Hepatocyte (in vitro differentiated cells): Measurements from ENCODE around the gene HOXA5. TPM values are rescaled to one million over a fixed set of nuclear protein-coding genes. Genes with fewer than 3 reads are reported as not detected.
A peak's percentile ranks its signal among the peaks of the same experiment; 100 is the strongest.

Experiments used
- DNase-seq: peaks from one replicate; pipeline ENCODE4 v3.0.0-alpha.2; 2016; ENCODE audit warnings: low spot score
- H2AFZ ChIP-seq: fragments of 200-600 bp; sonication (generic); 2 replicates; pipeline ENCODE4 v1.6.0; 2016; ENCODE audit warnings: antibody characterized with exemption, mild to moderate bottlenecking
- H3K27ac ChIP-seq: fragments of 200-600 bp; sonication (generic); 2 replicates; pipeline ENCODE4 v1.5.1; 2016; ENCODE audit warnings: mild to moderate bottlenecking
- H3K27me3 ChIP-seq: fragments of 200-600 bp; sonication (generic); 2 replicates; pipeline ENCODE4 v1.6.1; 2016
- H3K36me3 ChIP-seq: fragments of 200-600 bp; sonication (generic); replicated peaks from 2 replicates; pipeline ENCODE4 v1.5.1; 2016; ENCODE audit warnings: low read depth; ENCODE audit not compliant: insufficient read depth
- H3K4me1 ChIP-seq: fragments of 200-600 bp; sonication (generic); 2 replicates; pipeline ENCODE4 v1.5.1; 2016; ENCODE audit warnings: mild to moderate bottlenecking, moderate library complexity; ENCODE audit not compliant: insufficient read depth
- H3K4me2 ChIP-seq: fragments of 200-600 bp; sonication (generic); 2 replicates; pipeline ENCODE4 v1.6.0; 2016
- H3K4me3 ChIP-seq: fragments of 200-600 bp; sonication (generic); 2 replicates; pipeline ENCODE4 v1.5.1; 2016; ENCODE audit warnings: mild to moderate bottlenecking
- H3K79me2 ChIP-seq: fragments of 200-600 bp; sonication (generic); 2 replicates; pipeline ENCODE4 v1.6.0; 2017; ENCODE audit warnings: mild to moderate bottlenecking
- H3K9me2 ChIP-seq: fragments of 200-600 bp; sonication (generic); replicated peaks from 2 replicates; pipeline ENCODE4 v1.6.0; 2017; ENCODE audit warnings: mild to moderate bottlenecking; ENCODE audit not compliant: insufficient read depth
- H3K9me3 ChIP-seq: fragments of 200-600 bp; sonication (generic); 2 replicates; pipeline ENCODE4 v1.5.1; 2016; ENCODE audit warnings: low read depth, mild to moderate bottlenecking
- H4K20me1 ChIP-seq: fragments of 200-600 bp; sonication (generic); 2 replicates; pipeline ENCODE4 v1.6.0; 2016; ENCODE audit warnings: mild to moderate bottlenecking; ENCODE audit not compliant: insufficient read depth, poor library complexity, severe bottlenecking
- EZH2 ChIP-seq: fragments of 200-600 bp; sonication (generic); IDR thresholded peaks from 2 replicates; pipeline ENCODE4 v1.6.1; 2016; ENCODE audit warnings: antibody characterized with exemption, mild to moderate bottlenecking, borderline replicate concordance
- EZH2phosphoT487 ChIP-seq: fragments of 200-600 bp; sonication (generic); IDR thresholded peaks from one replicate; pipeline ENCODE4 v1.6.1; 2018; ENCODE audit warnings: antibody characterized with exemption, mild to moderate bottlenecking, low read depth, moderate library complexity; ENCODE audit not compliant: unreplicated experiment, severe bottlenecking
- WGBS: methylation state at CpG from one replicate; pipeline ENCODE4 v1.1.6; 2016; ENCODE audit warnings: low lambda C conversion rate; ENCODE audit errors: missing lambda C conversion rate; 5-methylcytosine and 5-hydroxymethylcytosine counted together
- polyA plus RNA-seq: library from polyadenylated mRNA; unstranded; fragments of >200 nt; fragmentation: Nextera tagmentation; extraction: Ambion mirVana; gene quantifications from 2 replicates; pipeline ENCODE4 v1.2.1, GENCODE V29; 2016
- total RNA-seq: library from RNA; depleted of rRNA; stranded (reverse); fragments of >200 nt; gene quantifications from 2 replicates; pipeline ENCODE4 v1.2.3, GENCODE V29; 2014
- TF ChIP-seq, protein P1 (sequence below): fragments of 200-600 bp; sonication (generic); IDR thresholded peaks from 2 replicates; pipeline ENCODE4 v1.5.1; 2016; ENCODE audit warnings: antibody characterized with exemption, mild to moderate bottlenecking; ENCODE audit not compliant: poor library complexity

Gene HOXA5
- total and polyA plus RNA-seq, 2 experiments from 2014 or later: 0.70 to 0.92 TPM

- Histone ChIP-seq H3K27ac (peak overlapping the region; percentile 97), H3K4me1 (peaks cover 39% of the 10 kb centered on the region), H3K4me3 (peak overlapping the region; percentile 46), H3K79me2 (peaks cover 94% of the 10 kb centered on the region), H3K27me3 (peaks cover 94% of the 10 kb centered on the region), H3K9me3 (no peaks in the 10 kb centered on the region), H3K4me2 (peak overlapping the region; percentile 96), H3K9me2 (no peaks in the 10 kb centered on the region), H3K36me3 (no peaks in the 10 kb centered on the region), H2AFZ (peak overlapping the region; percentile 4), H4K20me1 (no peaks in the 10 kb centered on the region)
- TF ChIP-seq EZH2phosphoT487 (peak; percentile 10), EZH2 (peak; percentile 60)
- TF ChIP-seq, protein P1, sequence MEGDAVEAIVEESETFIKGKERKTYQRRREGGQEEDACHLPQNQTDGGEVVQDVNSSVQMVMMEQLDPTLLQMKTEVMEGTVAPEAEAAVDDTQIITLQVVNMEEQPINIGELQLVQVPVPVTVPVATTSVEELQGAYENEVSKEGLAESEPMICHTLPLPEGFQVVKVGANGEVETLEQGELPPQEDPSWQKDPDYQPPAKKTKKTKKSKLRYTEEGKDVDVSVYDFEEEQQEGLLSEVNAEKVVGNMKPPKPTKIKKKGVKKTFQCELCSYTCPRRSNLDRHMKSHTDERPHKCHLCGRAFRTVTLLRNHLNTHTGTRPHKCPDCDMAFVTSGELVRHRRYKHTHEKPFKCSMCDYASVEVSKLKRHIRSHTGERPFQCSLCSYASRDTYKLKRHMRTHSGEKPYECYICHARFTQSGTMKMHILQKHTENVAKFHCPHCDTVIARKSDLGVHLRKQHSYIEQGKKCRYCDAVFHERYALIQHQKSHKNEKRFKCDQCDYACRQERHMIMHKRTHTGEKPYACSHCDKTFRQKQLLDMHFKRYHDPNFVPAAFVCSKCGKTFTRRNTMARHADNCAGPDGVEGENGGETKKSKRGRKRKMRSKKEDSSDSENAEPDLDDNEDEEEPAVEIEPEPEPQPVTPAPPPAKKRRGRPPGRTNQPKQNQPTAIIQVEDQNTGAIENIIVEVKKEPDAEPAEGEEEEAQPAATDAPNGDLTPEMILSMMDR: no peak
- no peak for DNase-seq
- 3% methylated on average over 24 of the region's 24 CpGs for WGBS
These were observed 42.6 kb upstream of the HOXA5 start for GRCh38 chr7:27185854-27186667.

- Histone ChIP-seq H3K9me2 (no peaks in the 10 kb centered on the region), H3K79me2 (peaks cover 91% of the 10 kb centered on the region), H3K4me3 (peak within 1 kb of the TSS; percentile 77), H3K27ac (peak within 1 kb of the TSS; percentile 97), H3K27me3 (peaks cover 94% of the 10 kb centered on the region), H3K36me3 (no peaks in the 10 kb centered on the region), H3K9me3 (no peaks in the 10 kb centered on the region), H3K4me1 (peaks cover 39% of the 10 kb centered on the region), H2AFZ (peak within 1 kb of the TSS; percentile 57), H4K20me1 (no peaks in the 10 kb centered on the region), H3K4me2 (peak within 1 kb of the TSS; percentile 96)
- peak; percentile 85 for DNase-seq
- TF ChIP-seq EZH2 (no peak), EZH2phosphoT487 (no peak)
- TF ChIP-seq, protein P1: no peak
- WGBS: 5% methylated on average over 42 of the region's 43 CpGs
These were observed 41.8 kb upstream of the HOXA5 start, which contains the start of gene HOXA11 for GRCh38 chr7:27185013-27185853. HOXA11 (minus strand) TSS chr7:27185232; CDS start chr7:27185144, 88 bp downstream.

DNA sequence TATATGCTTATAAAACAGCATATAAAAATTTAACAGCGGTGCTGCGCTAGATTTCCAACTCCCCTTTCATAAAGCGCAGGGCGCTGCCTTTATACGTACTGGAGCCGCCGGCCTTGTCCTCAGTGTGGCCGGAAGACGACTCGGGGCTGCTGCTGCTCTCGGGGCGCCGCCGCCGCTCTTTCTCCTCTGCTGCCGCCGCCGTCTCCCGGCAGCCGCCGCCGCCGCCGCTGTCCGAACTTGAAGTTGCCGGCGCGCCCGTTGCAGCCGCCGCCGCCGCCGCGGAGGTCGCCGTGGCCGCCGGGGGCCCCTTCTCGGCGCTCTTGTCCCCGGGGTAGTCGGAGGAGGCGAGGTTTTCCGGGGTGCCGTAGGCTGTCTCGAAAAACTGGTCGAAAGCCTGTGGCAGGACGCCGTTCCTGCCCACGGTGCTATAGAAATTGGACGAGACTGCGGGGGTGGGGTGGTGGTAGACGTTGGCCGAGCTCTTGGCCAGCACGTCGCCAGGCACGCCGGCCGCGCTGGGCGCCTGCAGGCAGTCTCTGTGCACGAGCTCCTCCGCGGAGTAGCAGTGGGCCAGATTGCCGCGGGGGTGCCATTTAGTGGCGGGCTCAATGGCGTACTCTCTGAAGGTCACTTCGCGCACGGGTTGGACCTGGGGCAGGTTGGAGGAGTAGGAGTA, 41.0 kb upstream of the HOXA5 start:
- no peaks in the 10 kb centered on the region for H3K9me2 ChIP-seq
- DNase-seq: no peak
- peaks cover 90% of the 10 kb centered on the region for H3K27me3 ChIP-seq
- TF ChIP-seq, protein P1: no peak
- TF ChIP-seq EZH2: peak; percentile 90
- no peak for TF ChIP-seq EZH2phosphoT487
- H3K27ac ChIP-seq: peak overlapping the region; percentile 90
- no peaks in the 10 kb centered on the region for H3K9me3 ChIP-seq
- H3K4me1 ChIP-seq: peaks cover 33% of the 10 kb centered on the region
- no peaks in the 10 kb centered on the region for H3K36me3 ChIP-seq
- whole genome bisulfite sequencing: 2% methylated on average over 72 of the region's 72 CpGs
- H4K20me1 ChIP-seq: no peaks in the 10 kb centered on the region
- H3K4me3 ChIP-seq: peak overlapping the region; percentile 77
- peak overlapping the region; percentile 96 for H3K4me2 ChIP-seq
- H2AFZ ChIP-seq: peak overlapping the region; percentile 57
- peaks cover 84% of the 10 kb centered on the region for H3K79me2 ChIP-seq
